ENCODE measurements around the gene EEA1. TPM values are rescaled to one million over a fixed set of nuclear protein-coding genes. Genes with fewer than 3 reads are reported as not detected.
A peak's percentile ranks its signal among the peaks of the same experiment; 100 is the strongest.

The EEA1 gene
- total RNA-seq, 4 donors from 2014 or later: 13.2 to 78.4 (median 25.3) TPM

GRCh38 chr12:92912052-92912451, 17.0 kb downstream of the EEA1 start:
- Histone ChIP-seq H3K4me1 (no peaks in the 10 kb centered on the region), H3K4me3 (no peak overlapping the region), H3K36me3 (no peaks in the 10 kb centered on the region), H3K27ac (no peak overlapping the region), H3K27me3 (no peaks in the 10 kb centered on the region), H3K9me3 (no peaks in the 10 kb centered on the region)
- DNase-seq: no peak
- TF ChIP-seq POLR2A (IDR thresholded peaks at IDR 0.05) (no peak), CTCF (IDR thresholded peaks at IDR 0.05) (no peak)

GRCh38 chr12:92911339-92911738, 17.8 kb downstream of the EEA1 start:
- Histone ChIP-seq H3K4me3 (no peak overlapping the region), H3K36me3 (no peaks in the 10 kb centered on the region), H3K4me1 (peaks cover 0 to 2% (median 0%) of the 10 kb centered on the region in 4 donors), H3K9me3 (no peaks in the 10 kb centered on the region), H3K27ac (no peak overlapping the region), H3K27me3 (no peaks in the 10 kb centered on the region)
- DNase-seq: no peak
- no peak for TF ChIP-seq CTCF (IDR thresholded peaks at IDR 0.05)
- no peak for TF ChIP-seq POLR2A (IDR thresholded peaks at IDR 0.05)

- H3K36me3 ChIP-seq: no peaks in the 10 kb centered on the region
- TF ChIP-seq POLR2A (IDR thresholded peaks at IDR 0.05) (no peak), CTCF (IDR thresholded peaks at IDR 0.05) (no peak)
- no peak overlapping the region for H3K4me3 ChIP-seq
- no peak overlapping the region for H3K27ac ChIP-seq
- no peaks in the 10 kb centered on the region for H3K27me3 ChIP-seq
- no peaks in the 10 kb centered on the region for H3K9me3 ChIP-seq
- DNase-seq: no peak
- H3K4me1 ChIP-seq: peaks cover 0 to 6% (median 0%) of the 10 kb centered on the region in 4 donors
Measured at GRCh38 chr12:92908108-92908507, 21.0 kb downstream of the EEA1 start.

GRCh38 chr12:92905811-92906554, 23.1 kb downstream of the EEA1 start:
- peaks cover 0 to 6% (median 0%) of the 10 kb centered on the region in 4 donors for H3K4me1 ChIP-seq
- TF ChIP-seq CTCF (IDR thresholded peaks at IDR 0.05) (no peak), POLR2A (IDR thresholded peaks at IDR 0.05) (no peak)
- no peak for DNase-seq
- H3K4me3 ChIP-seq: no peak overlapping the region
- no peaks in the 10 kb centered on the region for H3K9me3 ChIP-seq
- H3K36me3 ChIP-seq: no peaks in the 10 kb centered on the region
- H3K27me3 ChIP-seq: no peaks in the 10 kb centered on the region
- H3K27ac ChIP-seq: no peak overlapping the region

- Histone ChIP-seq H3K27ac (peak overlapping the region in 1 of 4 donors; percentile 11), H3K9me3 (no peaks in the 10 kb centered on the region), H3K4me1 (peaks cover 0 to 6% (median 0%) of the 10 kb centered on the region in 4 donors), H3K27me3 (no peaks in the 10 kb centered on the region), H3K36me3 (no peaks in the 10 kb centered on the region), H3K4me3 (no peak overlapping the region)
- TF ChIP-seq POLR2A (IDR thresholded peaks at IDR 0.05) (no peak), CTCF (IDR thresholded peaks at IDR 0.05) (no peak)
- DNase-seq: no peak
Measured at GRCh38 chr12:92905258-92905810, 23.8 kb downstream of the EEA1 start.

Data from Peyer's patch (tissue), 4 donors.